K562 treated with DMSO at 1 percent for 4 hours (cell line): ENCODE data around the gene TSPAN6. TPM values are rescaled to one million over a fixed set of nuclear protein-coding genes. Genes with fewer than 3 reads are reported as not detected.

Experiments used
- total RNA-seq: library from RNA; unstranded; fragments of 300-600 nt; gene quantifications from 2 replicates; pipeline ENCODE4 v1.2.3, GENCODE V29; 2022; ENCODE audit not compliant: insufficient read depth

Gene TSPAN6, protein sequence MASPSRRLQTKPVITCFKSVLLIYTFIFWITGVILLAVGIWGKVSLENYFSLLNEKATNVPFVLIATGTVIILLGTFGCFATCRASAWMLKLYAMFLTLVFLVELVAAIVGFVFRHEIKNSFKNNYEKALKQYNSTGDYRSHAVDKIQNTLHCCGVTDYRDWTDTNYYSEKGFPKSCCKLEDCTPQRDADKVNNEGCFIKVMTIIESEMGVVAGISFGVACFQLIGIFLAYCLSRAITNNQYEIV
- total RNA-seq, result not detected in 2 replicates

DNA sequence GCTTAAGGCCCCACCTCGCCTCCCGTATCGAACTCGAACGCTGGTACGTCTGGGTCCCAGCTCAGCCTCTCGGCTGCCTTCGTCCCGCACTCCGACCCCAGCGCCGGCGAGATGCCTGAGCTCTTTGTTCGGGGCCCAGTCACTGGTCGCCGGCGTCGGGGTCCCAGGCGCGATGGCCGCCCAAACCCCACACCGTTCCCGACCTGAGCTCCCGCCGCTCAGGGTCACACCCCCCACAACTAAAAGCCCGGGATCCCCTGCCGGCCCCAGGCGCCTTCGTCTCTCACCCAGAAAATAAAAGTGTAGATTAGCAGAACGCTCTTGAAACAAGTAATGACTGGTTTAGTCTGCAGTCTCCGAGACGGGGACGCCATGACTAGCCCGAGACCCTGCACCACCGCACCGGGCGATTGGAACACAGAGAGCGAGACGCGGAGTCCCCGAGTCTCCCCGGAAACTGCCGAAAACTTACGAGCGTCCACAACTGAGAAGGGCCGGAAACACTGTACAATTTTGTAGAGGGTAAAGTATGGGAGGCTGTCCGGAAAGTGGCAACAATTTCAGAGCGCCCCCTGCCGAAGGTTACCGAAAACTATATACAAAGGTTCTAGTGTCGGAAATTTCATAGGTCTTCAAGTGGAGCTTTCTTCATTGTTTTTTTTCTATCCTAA is at the start of gene TSPAN6:
TSS of gene TSPAN6 (minus strand) at position 486 of the 671 bp plus-strand sequence. CDS start at position 374, 112 bp downstream.

DNA sequence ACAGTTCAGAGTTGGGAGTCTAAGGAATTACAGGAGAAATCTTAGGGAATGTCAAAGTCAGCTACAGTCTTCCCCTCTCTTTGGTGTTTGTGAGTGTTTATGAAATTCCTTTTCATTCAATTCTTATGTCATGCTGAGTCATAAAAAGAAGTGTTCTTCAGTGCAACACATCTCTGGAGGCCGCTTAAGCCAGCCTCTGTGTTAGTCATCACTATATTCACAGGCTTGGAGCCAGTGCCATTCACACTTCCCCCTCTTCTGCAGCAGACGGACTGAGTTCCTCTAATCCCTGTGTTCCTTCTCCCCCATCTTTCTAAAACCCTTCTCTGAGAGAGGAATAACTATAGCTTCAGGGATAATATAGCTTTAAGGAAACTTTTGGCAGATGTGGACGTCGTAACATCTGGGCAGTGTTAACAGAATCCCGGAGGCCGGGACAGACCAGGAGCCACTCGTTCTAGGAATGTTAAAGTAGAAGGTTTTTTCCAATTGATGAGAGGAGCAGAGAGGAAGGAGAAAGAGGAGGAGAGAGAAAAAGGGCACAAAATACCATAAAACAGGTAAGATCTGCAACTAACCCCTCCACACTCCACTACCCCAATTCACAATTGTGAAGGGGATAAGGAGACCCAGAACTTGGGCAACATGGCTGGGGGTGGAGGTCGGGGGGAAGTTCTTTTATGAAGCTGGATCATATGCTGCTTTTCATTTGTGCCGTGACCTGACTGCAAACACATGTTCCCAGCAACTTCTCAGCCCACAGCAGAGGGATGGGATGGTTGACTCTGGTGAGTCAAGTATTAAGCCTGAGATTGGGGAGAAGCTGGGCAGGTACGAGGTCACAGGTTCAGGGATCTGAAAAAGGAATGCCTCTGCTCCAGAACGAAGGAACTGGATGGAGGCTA is 7.6 kb upstream of the TSPAN6 start, which contains the start of gene SRPX2:
TSS of gene SRPX2 (plus strand) at position 244 of the 905 bp plus-strand sequence. CDS start 2,124 bp downstream, outside the sequence.

DNA sequence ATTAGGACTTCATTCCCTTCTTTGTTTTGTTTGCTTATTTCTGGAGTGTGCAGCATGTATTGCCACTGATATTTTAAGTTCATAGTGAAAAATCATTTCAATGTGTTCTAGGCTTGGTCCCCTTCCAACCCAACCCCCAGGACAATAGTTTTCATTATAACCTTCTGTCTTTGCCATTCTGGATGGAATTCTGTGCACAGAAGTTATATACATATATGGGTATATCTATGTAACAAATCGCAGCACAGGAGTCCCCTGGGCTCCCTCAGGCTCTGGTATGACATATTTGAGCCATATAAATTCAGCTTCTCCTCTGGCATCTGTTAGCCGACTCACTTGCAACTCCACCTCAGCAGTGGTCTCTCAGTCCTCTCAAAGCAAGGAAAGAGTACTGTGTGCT is 52.0 kb downstream of the TSPAN6 start, which contains the start of gene TNMD:
TSS of gene TNMD (plus strand) at position 326 of the 400 bp plus-strand sequence. CDS start 83 bp downstream, outside the sequence.

Other genes with a start within 250 kb of the TSPAN6 start
- gene PCDH19, start 226.5 kb downstream of the TSPAN6 start, total RNA-seq, result not detected in 2 replicates
- not detected in 2 replicates for gene TNMD, start 51.9 kb downstream of the TSPAN6 start, total RNA-seq
- gene SRPX2, start 7.4 kb upstream of the TSPAN6 start, total RNA-seq, result not detected in 2 replicates
- gene SYTL4, start 95.3 kb upstream of the TSPAN6 start, total RNA-seq, result 0.54 and 1.8 TPM in 2 replicates
- gene CSTF2, start 183.6 kb upstream of the TSPAN6 start, total RNA-seq, result 26.4 and 26.7 TPM in 2 replicates
- gene NOX1, start 237.6 kb upstream of the TSPAN6 start, total RNA-seq, result not detected in 2 replicates